PFSK-1 (cell line): ENCODE data around the gene THOC1.

ENCODE experiments used
- POLR2AphosphoS5 ChIP-seq: IDR thresholded peaks from 2 replicates; pipeline ENCODE4 v1.6.1; 2012; ENCODE audit warnings: low read depth, mild to moderate bottlenecking, control low read depth, low read length, moderate library complexity
- TAF1 ChIP-seq: IDR thresholded peaks from 2 replicates; pipeline ENCODE4 v1.6.1; 2012; ENCODE audit warnings: low read length, control low read depth, borderline replicate concordance; ENCODE audit not compliant: insufficient read depth
- TF ChIP-seq, protein P1 (sequence below), 2 experiments: IDR thresholded peaks; 2 replicates each; pipeline versions ENCODE4 v1.6.1 to v1.8.0; 2011 to 2012; ENCODE audit warnings: low read depth in 2 of 2, low read length in 2 of 2, control low read depth in 1 of 2, inconsistent platforms in 1 of 2, mild to moderate bottlenecking in 1 of 2, moderate library complexity in 1 of 2; ENCODE audit not compliant: insufficient read depth in 1 of 2

DNA sequence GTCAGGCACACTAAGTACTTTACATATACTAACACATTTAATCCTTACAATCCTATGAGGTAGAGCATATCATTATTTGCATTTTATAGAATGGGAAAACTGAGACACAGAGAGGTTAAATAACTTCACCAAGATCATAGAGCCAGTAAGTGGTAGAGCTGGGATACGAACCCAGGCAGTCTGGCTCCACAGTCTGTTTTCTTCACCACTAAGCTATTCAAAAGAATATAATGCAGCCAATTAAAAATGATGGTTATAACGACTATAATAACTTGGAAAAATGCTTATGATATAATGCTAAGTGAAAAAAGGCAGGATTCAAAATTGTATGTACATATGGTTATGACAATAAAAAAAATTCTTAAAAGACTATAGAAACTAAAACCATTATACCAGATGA, 7.3 kb downstream of the THOC1 start:
- TF ChIP-seq TAF1 (no peak), POLR2AphosphoS5 (no peak)
- TF ChIP-seq, protein P1, sequence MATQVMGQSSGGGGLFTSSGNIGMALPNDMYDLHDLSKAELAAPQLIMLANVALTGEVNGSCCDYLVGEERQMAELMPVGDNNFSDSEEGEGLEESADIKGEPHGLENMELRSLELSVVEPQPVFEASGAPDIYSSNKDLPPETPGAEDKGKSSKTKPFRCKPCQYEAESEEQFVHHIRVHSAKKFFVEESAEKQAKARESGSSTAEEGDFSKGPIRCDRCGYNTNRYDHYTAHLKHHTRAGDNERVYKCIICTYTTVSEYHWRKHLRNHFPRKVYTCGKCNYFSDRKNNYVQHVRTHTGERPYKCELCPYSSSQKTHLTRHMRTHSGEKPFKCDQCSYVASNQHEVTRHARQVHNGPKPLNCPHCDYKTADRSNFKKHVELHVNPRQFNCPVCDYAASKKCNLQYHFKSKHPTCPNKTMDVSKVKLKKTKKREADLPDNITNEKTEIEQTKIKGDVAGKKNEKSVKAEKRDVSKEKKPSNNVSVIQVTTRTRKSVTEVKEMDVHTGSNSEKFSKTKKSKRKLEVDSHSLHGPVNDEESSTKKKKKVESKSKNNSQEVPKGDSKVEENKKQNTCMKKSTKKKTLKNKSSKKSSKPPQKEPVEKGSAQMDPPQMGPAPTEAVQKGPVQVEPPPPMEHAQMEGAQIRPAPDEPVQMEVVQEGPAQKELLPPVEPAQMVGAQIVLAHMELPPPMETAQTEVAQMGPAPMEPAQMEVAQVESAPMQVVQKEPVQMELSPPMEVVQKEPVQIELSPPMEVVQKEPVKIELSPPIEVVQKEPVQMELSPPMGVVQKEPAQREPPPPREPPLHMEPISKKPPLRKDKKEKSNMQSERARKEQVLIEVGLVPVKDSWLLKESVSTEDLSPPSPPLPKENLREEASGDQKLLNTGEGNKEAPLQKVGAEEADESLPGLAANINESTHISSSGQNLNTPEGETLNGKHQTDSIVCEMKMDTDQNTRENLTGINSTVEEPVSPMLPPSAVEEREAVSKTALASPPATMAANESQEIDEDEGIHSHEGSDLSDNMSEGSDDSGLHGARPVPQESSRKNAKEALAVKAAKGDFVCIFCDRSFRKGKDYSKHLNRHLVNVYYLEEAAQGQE (IDR thresholded peaks at IDR 0.05; ENCODE audit: insufficient read depth in 1 of 2, low read depth in 2 of 2, low read length in 2 of 2), result no peak
